Stimulated activated CD8-positive, alpha-beta memory T cell treated with anti-CD3 and anti-CD28 coated beads, Interleukin-4, amount 100 ng/mL, for 24 hours (primary cell): ENCODE measurements around the gene OR2Y1.
"Not testable (repeated sequence)": the region's sequence is repeated elsewhere in the genome, so short reads cannot be mapped to it uniquely, and the experiment has no call there.

Experiments
- DNase-seq: peaks from one replicate; pipeline ENCODE4 v3.0.0-alpha.2; 2020; ENCODE audit warnings: low read depth

Gene OR2Y1, protein sequence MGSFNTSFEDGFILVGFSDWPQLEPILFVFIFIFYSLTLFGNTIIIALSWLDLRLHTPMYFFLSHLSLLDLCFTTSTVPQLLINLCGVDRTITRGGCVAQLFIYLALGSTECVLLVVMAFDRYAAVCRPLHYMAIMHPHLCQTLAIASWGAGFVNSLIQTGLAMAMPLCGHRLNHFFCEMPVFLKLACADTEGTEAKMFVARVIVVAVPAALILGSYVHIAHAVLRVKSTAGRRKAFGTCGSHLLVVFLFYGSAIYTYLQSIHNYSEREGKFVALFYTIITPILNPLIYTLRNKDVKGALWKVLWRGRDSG

DNA sequence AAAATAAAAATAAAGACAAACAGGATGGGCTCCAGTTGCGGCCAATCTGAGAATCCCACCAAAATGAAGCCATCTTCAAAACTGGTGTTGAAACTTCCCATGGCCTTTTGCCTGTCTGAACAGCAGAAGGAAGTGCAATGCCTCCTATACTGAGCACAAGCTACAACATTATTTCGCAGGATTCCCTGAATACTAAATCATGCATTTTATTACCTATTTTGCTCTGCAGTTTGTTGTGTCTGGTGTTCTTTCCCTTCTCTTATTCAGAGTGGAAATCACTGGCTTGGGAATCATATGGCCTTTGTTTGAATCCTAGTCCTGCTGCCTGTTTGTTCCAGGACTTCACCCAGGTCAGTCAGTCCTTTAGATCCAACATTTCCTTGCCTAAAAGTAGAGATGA, at the start of gene OR2Y1:
Gene OR2Y1 (minus strand): TSS at position 101 of the 400 bp plus-strand sequence. CDS start 0 bp downstream, at position 101.
- no peak for DNase-seq

DNA sequence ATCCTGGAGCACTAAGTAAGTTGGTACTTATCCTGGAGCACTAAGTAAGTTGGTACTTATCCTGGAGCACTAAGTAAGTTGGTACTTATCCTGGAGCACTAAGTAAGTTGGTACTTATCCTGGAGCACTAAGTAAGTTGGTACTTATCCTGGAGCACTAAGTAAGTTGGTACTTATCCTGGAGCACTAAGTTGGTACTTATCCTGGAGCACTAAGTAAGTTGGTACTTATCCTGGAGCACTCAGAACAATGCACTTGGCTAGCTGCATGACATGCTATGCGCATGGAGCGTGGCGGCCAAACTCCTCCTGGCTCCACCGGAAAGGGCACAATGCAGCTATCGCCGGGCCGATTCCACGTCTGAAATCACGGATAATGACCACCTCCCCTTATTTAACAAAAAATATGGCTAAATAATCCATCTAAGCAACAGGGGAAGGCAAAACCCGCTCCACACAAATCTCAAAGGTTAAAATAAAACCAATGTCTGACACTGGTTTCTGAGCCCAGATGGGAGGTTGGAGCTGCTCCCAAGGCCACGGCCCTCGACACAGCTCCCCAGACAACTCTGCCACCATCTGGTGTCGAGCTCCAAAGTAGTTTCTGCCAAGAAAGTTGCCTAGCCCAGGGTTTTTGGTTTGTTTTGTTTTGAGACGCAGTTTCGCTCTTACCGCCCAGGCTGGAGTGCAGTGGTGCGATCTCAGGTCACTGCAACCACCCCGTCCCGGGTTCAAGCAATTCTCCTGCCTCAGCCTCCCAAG, 49.0 kb upstream of the OR2Y1 start:
- not testable (repeated sequence) for DNase-seq

DNA sequence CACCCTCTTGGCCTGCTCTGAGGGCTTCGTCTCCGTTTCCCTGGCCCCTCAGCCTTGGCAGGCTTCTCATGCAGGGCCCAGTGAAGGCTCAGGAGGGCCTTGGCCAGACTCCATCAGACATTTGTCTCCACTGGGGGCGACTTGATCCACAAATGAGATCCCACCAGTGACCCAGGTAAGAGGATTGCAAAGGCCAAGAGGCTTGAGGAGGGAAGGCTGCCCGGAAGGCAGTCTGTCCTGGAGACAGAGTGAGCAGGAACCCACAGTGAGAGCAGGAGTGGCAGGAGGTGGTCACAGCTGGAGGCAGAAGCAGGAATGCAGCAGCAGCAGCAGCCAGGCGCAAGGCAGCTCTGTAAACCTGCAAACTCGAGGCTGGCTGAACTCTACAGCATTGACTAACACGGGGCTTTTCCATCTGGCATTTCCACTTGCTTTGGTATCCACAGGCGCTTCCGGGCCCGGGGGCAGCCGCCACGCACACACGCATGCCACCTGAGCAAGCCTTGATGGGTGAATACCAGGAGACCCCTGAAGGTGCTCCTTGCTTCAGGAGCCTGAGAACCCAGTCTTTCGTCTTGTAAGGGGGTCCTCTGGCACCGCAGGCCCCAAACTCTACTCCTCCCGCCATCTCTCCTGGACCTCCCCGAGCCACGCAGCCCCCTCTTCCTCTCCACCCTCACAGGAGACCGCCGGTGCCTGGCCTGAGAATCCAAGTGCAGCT, 48.0 kb upstream of the OR2Y1 start:
- DNase-seq = no peak

DNA sequence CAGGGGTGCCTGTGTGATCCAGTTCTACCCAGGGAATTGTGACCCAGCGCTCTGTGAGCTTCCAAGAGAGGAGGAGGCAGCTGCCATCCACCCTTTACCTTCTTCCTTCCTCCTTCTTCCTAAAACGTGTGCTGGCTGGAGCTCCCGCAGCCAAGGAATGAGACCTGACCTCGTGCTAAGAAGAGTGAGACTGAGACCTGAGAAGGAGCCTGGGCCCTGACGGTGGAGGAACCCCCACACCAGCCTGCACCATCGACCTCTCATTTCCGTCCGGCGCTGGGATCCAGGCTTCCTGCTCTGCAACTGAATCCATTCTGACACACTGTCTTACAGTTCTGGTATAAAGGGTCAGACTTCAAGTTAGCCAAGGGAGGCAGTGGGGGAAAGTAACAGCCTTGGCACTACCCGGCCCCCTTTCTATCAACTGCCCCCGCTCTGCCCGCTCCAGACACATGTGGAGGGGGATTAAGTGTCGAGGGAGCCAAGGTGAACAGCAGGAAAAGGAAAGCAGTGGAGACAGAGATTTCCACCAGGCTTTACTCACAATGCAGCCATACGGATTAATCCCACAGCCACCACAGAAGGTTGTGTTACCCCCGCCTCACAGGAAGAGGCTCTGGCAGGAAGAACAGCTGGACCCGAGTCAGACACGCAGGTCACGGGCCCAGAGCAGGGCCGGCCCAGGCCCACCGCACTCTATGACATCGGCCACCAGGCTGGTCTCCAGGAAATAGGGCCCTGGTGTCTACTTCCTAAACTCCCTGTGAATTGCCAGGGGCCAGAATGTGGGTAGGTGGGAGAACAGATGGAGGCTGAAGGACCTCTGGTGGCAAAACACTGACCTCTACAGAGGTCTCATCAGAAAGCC, 46.9 kb upstream of the OR2Y1 start:
- no peak for DNase-seq

DNA sequence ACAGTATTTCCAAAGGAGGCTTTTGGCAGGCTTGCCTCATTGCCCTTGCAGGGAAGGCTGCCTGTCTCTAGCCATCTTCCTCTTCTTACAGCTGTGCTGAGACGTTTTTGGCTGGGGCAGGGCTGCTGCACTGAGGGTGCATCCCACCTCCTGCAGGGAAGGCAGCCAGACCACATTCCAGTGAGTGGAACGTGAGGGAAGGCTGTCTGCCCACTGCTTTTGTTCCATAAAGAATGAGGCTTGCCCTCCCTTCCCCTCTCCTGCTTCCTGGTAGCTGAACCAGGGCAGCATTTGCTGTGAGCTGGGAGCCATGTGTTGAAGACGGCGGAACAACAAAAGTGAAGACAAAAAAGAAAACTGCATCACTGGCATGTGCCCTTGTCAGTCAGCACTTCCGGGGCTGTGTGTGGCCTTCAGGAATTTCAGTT, 46.0 kb upstream of the OR2Y1 start:
- no peak for DNase-seq

DNA sequence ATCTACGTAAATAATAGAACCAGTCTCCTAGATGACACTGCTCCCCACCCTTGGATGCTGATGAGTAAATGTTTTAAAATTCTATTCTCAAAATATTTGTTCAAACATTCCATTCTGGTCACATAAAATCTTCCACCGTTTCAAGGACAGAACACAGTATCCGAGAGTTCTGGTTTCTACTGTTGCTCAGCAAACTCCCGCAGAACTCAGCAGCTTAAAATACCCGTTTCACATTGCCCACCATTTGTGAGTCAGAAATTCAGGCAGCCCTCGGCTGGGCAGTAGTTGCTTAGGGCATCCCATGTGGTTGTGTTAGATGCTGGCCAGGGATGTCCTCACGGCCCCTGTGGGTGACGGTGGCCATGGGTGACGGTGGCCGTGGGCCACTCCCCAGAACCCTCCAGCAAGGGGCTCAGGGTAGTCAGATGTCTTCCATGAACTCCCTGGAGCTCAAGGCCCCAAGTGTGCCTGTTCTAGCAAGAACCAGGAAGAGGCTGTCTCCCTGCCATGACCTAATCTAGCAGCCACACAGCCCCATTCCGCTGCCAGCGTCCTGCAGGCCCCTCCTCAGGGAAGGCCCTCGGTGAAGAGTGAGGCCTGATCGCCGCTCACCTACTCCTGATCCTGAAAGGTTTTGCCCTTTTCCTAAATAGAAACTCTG, 45.4 kb upstream of the OR2Y1 start:
- DNase-seq = no peak

DNA sequence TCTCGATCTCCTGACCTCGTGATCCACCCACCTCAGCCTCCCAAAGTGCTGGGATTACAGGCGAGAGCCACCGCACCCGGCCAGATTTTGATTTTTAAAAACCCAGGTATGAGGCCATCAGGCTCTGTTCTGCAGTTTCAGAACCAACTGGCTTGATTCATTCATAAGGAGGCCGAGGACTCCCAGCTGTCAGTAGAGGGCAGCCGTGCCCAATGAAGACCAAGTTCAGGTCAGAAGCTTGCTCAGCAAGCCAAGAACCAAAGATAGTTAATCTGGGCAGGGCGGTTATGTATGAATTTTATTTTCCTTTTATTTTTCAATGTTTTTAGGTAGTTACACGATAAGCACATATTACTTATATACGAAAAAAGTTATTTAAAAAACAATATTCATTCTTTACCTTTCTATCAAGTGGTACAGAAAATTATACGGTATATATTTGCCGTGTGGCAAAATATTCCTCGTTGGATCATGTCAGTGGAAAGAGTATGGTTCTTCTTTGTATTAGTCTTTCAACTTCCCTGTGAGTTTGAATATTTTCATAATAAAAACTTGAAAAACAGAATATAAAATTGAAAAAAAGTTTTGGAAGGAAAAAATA, 44.7 kb upstream of the OR2Y1 start:
- DNase-seq = peak; percentile 60

DNA sequence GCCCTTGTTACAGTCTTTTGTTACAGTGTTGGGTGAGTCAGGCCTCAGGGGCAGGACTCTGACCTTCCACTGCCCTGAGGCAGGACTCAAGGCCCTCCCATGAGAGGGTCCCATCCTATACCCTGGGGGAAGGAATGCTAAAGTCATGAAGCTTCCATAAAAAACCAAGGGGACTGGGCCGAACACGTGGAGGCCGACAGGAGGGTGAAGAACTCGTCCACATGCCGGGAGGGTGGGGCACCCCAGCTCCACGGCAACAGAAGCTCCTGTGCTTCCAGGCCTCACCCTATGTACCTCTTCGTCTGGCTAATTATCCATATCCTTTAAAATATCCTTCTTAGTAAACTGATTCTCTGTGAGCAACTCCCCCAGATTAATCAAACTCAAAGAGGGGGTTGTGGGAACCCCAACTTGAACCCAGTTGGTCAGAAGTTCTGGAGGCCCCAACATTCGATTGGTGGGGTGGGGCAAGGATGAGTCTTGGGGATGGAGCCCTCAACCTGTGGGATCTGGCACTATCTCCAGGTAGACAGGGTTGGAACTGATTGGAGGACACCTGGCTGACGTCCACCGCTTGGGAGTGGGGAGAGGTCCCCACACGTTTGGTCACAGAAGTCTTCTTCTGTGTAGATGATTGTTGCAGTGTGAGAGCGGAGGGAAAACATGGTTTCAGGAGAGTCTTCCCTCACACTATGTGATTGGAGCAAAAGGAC, 43.6 kb upstream of the OR2Y1 start:
- DNase-seq = no peak

DNA sequence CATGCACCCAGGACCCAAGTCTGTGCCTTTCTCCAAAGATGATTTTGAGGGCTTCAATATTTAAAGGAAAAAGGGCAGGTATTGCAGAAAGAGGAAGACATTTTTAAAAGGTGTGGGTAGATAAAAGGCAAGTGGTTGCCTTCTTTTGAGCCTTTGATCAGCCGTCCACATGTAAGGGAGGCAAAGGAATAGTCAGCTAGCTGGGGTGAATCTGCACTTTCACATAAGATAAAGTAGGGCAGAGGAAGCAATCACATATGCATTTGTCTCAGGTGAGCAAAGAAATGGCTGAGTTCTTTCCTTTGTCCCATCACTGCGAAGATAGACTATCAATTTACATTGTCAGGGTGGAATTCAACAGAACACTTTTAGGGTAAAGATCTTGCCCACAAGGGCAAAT, 42.9 kb upstream of the OR2Y1 start:
- no peak for DNase-seq

DNA sequence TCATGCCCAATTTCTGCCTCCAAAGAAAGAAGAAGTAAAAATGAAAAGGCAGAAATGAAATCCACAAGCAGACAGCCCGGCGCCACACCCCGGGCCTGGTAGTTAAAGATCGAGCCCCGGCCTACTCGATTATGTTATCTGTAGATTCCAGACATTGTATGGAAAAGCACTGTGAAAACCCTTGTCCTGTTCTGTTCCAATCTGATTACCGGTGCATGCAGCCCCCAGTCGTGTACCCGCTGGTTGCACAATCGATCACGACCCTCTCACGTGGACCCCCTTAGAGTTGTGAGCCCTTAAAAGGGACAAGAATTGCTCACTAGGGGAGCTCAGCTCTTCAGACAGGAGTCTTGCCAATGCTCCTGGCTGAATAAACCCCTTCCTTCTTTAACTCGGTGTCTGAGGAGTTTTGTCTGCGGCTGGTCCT, 42.1 kb upstream of the OR2Y1 start:
- not testable (repeated sequence) for DNase-seq

DNA sequence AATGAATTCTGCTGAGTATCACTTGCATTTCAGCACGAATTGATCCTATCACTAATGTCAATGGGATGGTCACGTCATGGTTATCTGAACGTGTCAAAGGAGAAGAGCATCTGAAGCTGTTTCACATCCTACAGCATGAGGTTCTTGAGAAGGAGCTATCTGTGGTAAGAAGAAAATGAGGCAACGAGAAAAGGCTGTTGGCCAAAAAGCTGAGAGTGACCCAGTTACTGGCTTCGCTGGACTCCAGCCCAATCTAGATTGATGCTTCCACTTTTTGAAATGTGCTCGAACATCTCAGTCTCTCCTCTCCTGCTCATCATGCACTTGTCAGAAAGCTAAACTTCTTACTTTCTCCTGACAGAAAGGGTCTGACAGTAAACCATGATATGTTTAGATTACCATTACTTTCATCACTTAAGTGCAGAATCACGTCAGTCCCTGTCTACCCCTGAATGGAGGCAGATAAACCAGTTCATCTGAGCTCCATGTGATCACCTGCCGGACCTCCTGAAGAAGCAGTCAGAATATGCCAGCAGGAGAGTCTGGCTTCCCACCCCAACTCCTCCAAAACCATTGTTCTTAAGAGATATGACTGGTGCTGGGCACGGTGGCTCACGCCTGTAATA, 40.2 kb upstream of the OR2Y1 start:
- DNase-seq = no peak

DNA sequence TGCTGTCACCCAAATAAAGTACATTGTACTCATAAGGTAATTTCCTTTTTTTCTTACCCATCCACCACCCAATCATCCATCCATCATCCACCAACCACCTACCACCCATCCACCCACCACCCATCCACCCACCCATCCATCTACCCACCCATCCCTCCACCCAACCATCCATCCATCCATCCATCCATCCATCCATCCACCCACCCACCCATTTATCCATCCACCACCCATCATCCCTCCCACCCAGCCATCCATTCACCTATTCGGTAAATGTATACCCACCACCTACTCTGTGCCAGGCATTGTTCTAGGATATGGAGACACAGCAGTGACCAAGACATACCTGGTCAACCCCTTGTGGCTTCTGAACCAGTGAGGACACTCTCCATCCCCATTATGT, 37.6 kb upstream of the OR2Y1 start:
- DNase-seq = no peak

DNA sequence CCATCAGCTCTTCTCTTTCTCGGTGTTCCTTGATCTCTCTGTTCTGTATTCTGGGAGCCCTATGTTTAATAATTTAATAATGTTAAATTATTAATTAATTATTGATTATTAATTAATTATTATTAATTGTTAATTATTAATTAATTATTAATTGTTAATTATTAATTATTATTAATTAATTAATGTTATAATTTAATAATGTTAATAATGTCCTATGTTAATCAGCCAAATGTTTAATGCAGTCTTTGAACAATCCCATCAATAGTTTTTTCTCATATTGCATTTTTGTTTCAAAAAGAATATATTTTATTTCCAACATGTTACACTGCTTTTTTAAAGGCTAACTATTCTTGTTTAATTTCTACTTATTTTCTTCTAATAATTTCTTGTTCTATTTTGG, 36.5 kb upstream of the OR2Y1 start:
- DNase-seq = no peak

DNA sequence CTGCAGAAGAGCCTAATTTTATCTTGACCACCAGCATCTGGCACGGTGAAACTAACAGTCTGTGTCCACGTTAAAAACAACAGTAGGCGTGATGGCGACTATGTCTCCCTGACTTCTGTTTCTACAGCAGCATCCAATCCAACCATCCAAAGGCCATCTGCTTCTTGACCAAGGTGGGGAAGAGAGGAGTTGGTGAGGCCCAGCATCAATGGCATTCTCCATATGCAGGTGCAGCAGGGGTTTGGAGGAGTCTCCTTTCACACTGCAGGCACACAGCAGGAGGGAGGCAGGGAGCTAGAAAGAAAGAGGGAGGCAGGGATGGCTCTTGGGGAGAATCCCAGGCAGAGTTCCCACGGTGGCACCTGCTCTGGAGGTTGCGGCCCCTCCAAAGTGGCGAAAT, 35.8 kb upstream of the OR2Y1 start:
- no peak for DNase-seq

DNA sequence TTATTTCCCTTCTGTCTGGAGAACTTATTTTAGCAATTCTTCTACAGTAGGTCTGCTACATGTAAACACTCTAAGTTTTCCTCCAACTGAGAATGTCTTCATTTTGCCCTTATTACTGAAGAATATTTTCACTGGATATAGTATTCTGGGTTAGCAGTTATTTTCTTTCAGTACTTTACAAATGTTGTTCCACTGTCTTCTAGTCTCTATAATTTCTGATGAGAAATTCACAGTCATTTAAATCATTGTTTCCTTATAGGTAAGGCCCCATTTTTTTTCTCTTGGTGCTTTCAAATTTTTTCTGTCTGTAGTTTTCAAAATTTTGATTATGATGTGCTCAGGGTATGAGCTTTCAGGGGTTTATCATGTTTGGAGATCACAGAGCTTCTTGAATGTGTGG, 32.0 kb upstream of the OR2Y1 start:
- no peak for DNase-seq

DNA sequence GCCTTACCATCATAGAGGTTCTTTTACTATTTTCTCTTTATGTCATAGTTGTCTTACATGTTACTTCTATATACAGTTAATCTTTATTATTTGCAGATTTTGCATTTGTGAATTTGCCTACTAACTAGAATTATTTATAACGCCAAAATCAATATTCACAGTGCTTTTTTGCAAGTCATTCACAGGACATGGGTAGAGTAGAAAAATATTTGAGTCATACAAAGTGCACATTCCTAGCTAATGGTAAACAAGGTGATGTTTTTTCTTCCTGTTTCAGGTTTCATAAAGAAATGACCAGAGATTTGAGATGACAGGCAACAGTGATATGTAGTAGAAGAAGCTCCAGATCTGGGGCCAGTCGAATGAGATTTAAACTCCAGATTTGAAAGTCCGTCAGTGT, 30.0 kb upstream of the OR2Y1 start:
- no peak for DNase-seq

DNA sequence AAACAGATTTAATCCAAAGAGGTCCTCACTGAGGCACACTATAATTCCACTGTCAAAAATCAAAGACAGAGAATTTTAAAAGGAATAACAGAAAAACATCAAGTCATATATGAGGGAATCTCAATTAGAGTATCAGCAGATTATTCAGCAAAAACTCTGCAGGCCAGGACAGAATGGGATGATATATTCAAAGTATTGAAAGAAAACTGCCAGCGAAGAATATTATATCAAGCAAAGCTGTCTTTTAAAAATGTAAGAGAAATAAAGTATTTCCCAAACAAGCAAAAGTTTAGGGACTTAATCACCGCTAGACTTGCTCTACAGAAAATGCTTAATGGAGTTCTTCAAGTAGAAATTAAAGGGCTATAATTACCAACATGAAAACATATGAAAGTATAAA, 15.7 kb upstream of the OR2Y1 start:
- no peak for DNase-seq

DNA sequence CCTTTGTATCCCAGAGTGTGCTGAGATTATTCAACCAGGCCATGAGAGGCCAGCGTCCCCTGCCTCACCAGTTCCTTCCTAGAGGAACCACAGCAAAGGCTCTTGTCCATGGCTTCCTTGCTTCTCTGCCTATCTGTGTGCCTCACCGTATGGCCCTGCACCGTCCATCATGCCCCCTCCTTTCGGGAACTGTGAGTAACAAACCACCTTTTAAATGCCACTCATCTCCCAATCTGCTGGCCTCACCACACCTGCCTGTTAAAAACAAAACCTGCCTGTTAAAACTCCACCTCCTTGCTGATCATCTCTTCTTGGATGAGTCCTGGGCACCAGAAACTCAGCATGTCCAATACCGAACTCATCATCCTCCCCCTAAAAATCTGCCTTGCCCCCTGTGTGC, 4.4 kb upstream of the OR2Y1 start:
- no peak for DNase-seq

DNA sequence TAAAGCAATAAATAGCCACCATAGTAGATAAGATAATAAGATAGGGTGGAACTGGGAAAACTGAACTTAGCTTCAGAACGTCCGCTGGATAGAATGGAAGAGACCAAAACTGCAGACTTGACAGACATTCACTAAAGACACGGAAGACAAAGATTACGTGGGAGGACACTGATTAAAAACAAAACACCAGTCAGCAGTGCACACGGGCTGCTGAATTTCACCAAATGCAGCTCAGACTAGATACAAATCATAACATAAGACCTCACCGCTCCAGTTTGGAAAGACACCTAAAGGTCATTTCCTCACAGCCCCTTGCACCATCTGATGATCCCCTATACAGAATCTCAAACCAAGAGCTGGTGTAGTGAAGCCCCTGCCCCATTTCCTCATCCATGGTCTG, 2.9 kb upstream of the OR2Y1 start:
- DNase-seq = no peak

DNA sequence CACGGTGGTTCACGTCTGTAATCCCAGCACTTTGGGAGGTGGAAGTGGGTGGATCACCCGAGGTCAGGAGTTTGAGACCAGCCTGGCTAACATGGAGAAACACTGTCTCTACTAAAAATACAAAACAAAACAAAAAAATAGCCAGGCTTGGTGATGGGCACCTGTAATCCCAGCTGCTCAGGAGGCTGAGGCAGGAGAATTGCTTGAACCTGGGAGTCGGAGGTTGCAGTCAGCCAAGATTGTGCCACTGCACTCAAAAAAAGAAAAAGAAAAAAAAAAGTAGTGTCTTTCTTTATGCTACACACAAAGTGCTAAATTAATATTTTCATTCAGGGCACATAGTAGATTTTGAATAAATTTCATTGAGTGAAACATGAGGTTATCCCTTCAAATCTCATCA, 1.1 kb upstream of the OR2Y1 start:
- not testable (repeated sequence) for DNase-seq
